ENCODE data around the gene ARMC8. TPM values are rescaled to one million over a fixed set of nuclear protein-coding genes. Genes with fewer than 3 reads are reported as not detected.

Gene ARMC8
- total RNA-seq, 1 experiment from 2014 or later, result 32.4 TPM

GRCh38 chr3:138334608-138335007 is 147.5 kb downstream of the ARMC8 start:
- peaks cover 10% of the 10 kb centered on the region; the same call in 1 of the 2 replicates for H3F3A ChIP-seq (ENCODE audit: insufficient read depth, low read depth)
- CTCF ChIA-PET, result no interaction called here
- POLR2A ChIA-PET (ENCODE audit: unreplicated experiment), result no interaction called here

GRCh38 chr3:138336454-138336999 is 149.4 kb downstream of the ARMC8 start:
- no peak for DNase-seq
- no TSS peak for BruUV-seq (replicated peaks)
- H4K20me1 ChIP-seq (ENCODE audit: insufficient read depth), result no peaks in the 10 kb centered on the region
- TF ChIP-seq CTCF (conservative IDR thresholded peaks at IDR 0.05) (no peak), EZH2 (IDR thresholded peaks at IDR 0.05; ENCODE audit: low read depth) (no peak)
- H3K27me3 ChIP-seq (ENCODE audit: insufficient read depth, low read depth), result peaks cover 10% of the 10 kb centered on the region
- no peaks in the 10 kb centered on the region for H3K9me2 ChIP-seq (ENCODE audit: insufficient read depth)
- no peaks in the 10 kb centered on the region for H3K79me2 ChIP-seq (ENCODE audit: low read depth)
- H2AFZ ChIP-seq, result no peak overlapping the region
- no peaks in the 10 kb centered on the region for H3F3A ChIP-seq (ENCODE audit: insufficient read depth, low read depth)
- POLR2A ChIA-PET (ENCODE audit: unreplicated experiment), result interaction anchor here (0.6 kb wide), 1 partner anchor 98 kb away, joined by 4 read pairs; the partner anchor contains the start of gene ESYT3
- no peak overlapping the region for H3K27ac ChIP-seq
- CTCF ChIA-PET, result no interaction called here
- no peaks in the 10 kb centered on the region for H3K36me3 ChIP-seq (ENCODE audit: low read depth)
- no peaks in the 10 kb centered on the region for H3K4me1 ChIP-seq (replicated peaks; ENCODE audit: insufficient read depth)
- intact Hi-C loops (cut with micrococcal nuclease; ENCODE audit: unreplicated experiment), result loop anchor here (10.0 kb wide), 2 partner anchors 348 to 978 kb away; no protein-coding TSS in a partner anchor
- H3K4me2 ChIP-seq, result no peak overlapping the region
- no peaks in the 10 kb centered on the region for H3K9me3 ChIP-seq (ENCODE audit: insufficient read depth, low read depth)
- no peak overlapping the region for H3K4me3 ChIP-seq

More at GRCh38 chr3:138334608-138335007, 147.5 kb downstream of the ARMC8 start:
- intact Hi-C loops (cut with micrococcal nuclease; ENCODE audit: unreplicated experiment), result loop anchor here (10.0 kb wide), 2 partner anchors 350 to 980 kb away; no protein-coding TSS in a partner anchor
- Histone ChIP-seq H3K36me3 (ENCODE audit: low read depth) (no peaks in the 10 kb centered on the region), H3K4me1 (replicated peaks; ENCODE audit: insufficient read depth) (no peaks in the 10 kb centered on the region), H3K27ac (no peak overlapping the region), H3K9me2 (ENCODE audit: insufficient read depth) (no peaks in the 10 kb centered on the region), H2AFZ (no peak overlapping the region), H4K20me1 (ENCODE audit: insufficient read depth) (no peaks in the 10 kb centered on the region), H3K9me3 (ENCODE audit: insufficient read depth, low read depth) (no peaks in the 10 kb centered on the region), H3K4me3 (no peak overlapping the region), H3K27me3 (ENCODE audit: insufficient read depth, low read depth) (peaks cover 7% of the 10 kb centered on the region), H3K4me2 (no peak overlapping the region), H3K79me2 (ENCODE audit: low read depth) (no peaks in the 10 kb centered on the region)
- no peak for DNase-seq
- BruUV-seq (replicated peaks), result no TSS peak
- TF ChIP-seq CTCF (conservative IDR thresholded peaks at IDR 0.05) (no peak), EZH2 (IDR thresholded peaks at IDR 0.05; ENCODE audit: low read depth) (no peak)

GRCh38 chr3:138338244-138338643 is 151.1 kb downstream of the ARMC8 start:
- H3F3A ChIP-seq (ENCODE audit: insufficient read depth, low read depth), result no peaks in the 10 kb centered on the region
- H4K20me1 ChIP-seq (ENCODE audit: insufficient read depth), result no peaks in the 10 kb centered on the region
- no peaks in the 10 kb centered on the region for H3K9me3 ChIP-seq (ENCODE audit: insufficient read depth, low read depth)
- H3K4me3 ChIP-seq, result no peak overlapping the region
- no peaks in the 10 kb centered on the region for H3K36me3 ChIP-seq (ENCODE audit: low read depth)
- CTCF ChIA-PET, result no interaction called here
- H3K4me2 ChIP-seq, result no peak overlapping the region
- POLR2A ChIA-PET (ENCODE audit: unreplicated experiment), result no interaction called here
- no peak for DNase-seq
- H2AFZ ChIP-seq, result no peak overlapping the region
- intact Hi-C loops (cut with micrococcal nuclease; ENCODE audit: unreplicated experiment), result loop anchor here (10.0 kb wide), 2 partner anchors 347 to 977 kb away; no protein-coding TSS in a partner anchor
- H3K27ac ChIP-seq, result no peak overlapping the region
- H3K4me1 ChIP-seq (replicated peaks; ENCODE audit: insufficient read depth), result no peaks in the 10 kb centered on the region
- TF ChIP-seq CTCF (conservative IDR thresholded peaks at IDR 0.05) (no peak), EZH2 (IDR thresholded peaks at IDR 0.05; ENCODE audit: low read depth) (no peak)
- peaks cover 10% of the 10 kb centered on the region for H3K27me3 ChIP-seq (ENCODE audit: insufficient read depth, low read depth)
- H3K9me2 ChIP-seq (ENCODE audit: insufficient read depth), result no peaks in the 10 kb centered on the region
- no peaks in the 10 kb centered on the region for H3K79me2 ChIP-seq (ENCODE audit: low read depth)
- no TSS peak for BruUV-seq (replicated peaks)

Measured in PC-9 (cell line).